HEK293T (cell line): ENCODE results near the gene BOD1.

Experiments
- ARNT ChIP-seq: fragments of 450-650 bp; IDR thresholded peaks from 2 replicates; pipeline ENCODE4 v1.6.1; 2017; ENCODE audit warnings: mild to moderate bottlenecking
- CTBP1 ChIP-seq: fragments of 450-650 bp; IDR thresholded peaks from 2 replicates; pipeline ENCODE4 v1.6.1; 2016; ENCODE audit warnings: borderline replicate concordance
- ELF4 ChIP-seq: fragments of 450-650 bp; IDR thresholded peaks from 2 replicates; pipeline ENCODE4 v1.6.1; 2017; ENCODE audit warnings: antibody characterized with exemption
- FOXM1 ChIP-seq: fragments of 450-650 bp; IDR thresholded peaks from 2 replicates; pipeline ENCODE4 v1.6.1; 2017; ENCODE audit warnings: mild to moderate bottlenecking, borderline replicate concordance
- HDGF ChIP-seq: fragments of 450-650 bp; IDR thresholded peaks from 2 replicates; pipeline ENCODE4 v1.6.1; 2017; ENCODE audit warnings: antibody characterized with exemption, borderline replicate concordance
- LEF1 ChIP-seq: fragments of 450-650 bp; IDR thresholded peaks from 2 replicates; pipeline ENCODE4 v1.6.1; 2017; ENCODE audit warnings: mild to moderate bottlenecking, borderline replicate concordance
- NFRKB ChIP-seq: fragments of 450-650 bp; IDR thresholded peaks from 2 replicates; pipeline ENCODE4 v1.6.1; 2016; ENCODE audit warnings: mild to moderate bottlenecking, moderate library complexity
- SP1 ChIP-seq: fragments of 450-650 bp; IDR thresholded peaks from 2 replicates; pipeline ENCODE4 v1.6.1; 2017

DNA sequence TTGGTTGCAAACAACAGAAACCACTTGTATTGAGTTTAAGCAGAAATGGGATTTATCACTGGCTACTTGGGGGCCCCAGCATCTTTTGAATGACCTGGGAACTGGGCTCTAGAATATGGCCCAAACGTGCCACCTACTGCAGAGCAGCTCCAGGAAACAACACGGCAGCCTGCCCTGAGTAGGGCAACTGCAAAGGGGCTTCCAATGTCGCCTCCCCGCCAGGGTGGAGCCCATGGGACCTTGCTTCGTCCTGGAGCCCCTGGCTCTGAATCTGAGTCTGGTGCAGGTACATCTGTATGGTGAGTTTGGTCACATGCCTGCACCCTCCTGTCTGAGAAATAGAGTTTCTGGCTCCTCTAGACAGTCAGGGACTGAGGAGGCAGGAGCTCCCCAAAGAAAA lies 38.6 kb downstream of the BOD1 start:
- TF ChIP-seq CTBP1 (no peak), ELF4 (no peak), FOXM1 (no peak), SP1 (no peak), ARNT (no peak), NFRKB (no peak), LEF1 (no peak), HDGF (no peak)
